GM19351 (cell line): ENCODE results near the gene ORM1.
"Not testable (repeated sequence)": the region's sequence is repeated elsewhere in the genome, so short reads cannot be mapped to it uniquely, and the experiment has no call there.

Source experiments
- ATAC-seq: cut with Tn5 transposase; IDR thresholded peaks from one replicate; pipeline ENCODE4 v1.9.1; 2021; ENCODE audit warnings: mild to moderate bottlenecking, moderate library complexity; ENCODE audit not compliant: unreplicated experiment

ORM1 gene

DNA sequence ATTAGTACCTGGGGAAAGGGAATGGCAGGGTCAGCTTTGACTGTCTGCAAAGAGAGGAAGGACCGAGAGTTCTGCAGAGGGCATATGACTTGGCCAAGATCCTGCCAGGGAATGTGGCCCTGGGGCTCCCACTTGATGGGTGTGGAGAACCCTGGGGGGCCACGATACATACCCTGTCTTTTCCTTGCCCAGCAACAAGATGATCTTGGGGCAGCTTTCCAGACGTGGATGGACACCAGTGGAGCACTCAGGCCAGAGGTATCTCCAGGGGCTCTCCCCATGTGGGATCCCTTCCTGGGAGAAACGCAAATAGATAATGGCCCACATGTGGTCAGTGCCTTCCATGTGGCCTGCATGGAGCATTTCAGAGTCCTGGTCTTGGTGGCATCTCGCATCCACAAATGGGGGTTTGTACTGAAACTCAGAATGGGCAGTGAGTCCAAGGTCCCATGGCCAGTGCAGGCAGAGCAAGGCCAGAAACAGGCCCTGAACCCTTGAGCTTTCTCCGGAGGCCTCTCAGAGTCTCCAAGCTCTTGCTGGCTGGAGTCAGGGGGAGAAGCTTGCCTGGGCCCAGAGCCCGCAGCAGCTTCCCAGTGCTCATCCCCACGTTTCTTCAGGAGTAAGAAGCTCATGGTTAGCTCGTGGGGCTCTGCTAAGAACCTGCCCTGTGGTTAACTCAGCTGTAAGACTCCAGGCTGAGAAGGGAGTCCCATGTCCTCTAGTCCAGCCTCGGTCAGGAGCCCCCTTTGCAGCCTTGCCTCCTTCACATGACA is 18.3 kb upstream of the ORM1 start:
- ATAC-seq, result no peak

DNA sequence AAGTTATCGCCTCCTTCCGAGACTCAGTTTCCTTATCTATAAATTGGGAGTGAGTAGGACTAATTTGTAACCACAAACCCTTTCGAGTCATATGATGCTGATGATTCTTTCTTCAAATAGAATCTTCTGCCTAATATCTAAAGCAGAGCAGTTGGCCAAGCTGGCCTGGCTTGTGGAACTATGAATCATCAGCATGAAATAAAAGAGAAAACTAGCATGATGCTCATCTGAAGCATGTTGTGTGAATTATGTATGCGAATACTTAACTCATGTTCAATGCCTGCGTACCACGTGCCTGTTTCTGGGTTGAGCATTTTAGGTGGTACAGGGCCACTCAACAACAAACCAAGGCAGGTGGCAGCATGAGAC is 15.0 kb upstream of the ORM1 start:
- ATAC-seq, result no peak

DNA sequence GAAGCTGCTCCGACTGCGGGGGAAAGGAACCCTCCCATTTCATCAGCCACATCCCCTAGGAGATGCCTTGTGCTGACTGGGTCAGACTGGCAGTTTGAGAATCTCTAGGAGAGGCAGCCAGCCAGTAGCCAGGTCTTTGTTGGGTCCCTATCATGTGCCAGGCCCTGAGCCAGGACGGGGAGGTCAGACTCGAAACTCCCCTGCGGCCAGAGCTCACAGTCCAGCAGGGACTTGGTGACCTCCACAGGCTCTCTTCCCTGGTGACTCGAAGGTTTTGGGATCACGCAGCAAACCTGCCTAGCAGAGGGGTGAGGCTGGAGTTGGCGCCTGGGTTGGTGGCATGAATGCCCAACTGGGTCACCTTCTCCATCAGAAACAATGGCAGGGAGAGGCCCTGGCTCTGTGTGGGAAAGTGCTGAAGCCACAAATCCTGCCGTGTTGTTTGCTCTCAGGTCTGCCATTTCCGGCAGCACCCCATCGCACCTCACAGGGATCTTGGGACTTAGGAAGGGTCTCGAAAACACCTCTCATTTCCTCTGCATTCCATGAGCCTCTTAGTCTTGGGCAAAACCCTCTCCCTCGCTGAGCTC is 14.4 kb upstream of the ORM1 start:
- no peak for ATAC-seq

DNA sequence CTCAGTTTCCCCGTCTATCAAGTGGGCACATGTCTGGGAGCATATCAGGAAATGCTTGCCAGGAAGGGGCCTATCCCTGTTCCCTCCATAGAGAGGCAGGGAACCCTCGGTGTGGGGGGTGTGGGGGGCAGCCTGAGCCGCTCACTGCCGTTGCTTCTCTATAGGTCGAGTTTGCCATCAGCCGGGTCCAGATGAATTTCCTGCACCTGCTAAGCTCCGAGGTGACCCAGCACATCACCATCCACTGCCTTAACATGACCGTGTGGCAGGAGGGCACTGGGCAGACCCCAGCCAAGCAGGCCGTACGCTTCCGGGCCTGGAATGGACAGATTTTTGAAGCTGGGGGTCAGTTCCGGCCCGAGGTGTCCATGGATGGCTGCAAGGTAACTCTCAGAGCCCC is 13.8 kb upstream of the ORM1 start:
- ATAC-seq, result no peak

DNA sequence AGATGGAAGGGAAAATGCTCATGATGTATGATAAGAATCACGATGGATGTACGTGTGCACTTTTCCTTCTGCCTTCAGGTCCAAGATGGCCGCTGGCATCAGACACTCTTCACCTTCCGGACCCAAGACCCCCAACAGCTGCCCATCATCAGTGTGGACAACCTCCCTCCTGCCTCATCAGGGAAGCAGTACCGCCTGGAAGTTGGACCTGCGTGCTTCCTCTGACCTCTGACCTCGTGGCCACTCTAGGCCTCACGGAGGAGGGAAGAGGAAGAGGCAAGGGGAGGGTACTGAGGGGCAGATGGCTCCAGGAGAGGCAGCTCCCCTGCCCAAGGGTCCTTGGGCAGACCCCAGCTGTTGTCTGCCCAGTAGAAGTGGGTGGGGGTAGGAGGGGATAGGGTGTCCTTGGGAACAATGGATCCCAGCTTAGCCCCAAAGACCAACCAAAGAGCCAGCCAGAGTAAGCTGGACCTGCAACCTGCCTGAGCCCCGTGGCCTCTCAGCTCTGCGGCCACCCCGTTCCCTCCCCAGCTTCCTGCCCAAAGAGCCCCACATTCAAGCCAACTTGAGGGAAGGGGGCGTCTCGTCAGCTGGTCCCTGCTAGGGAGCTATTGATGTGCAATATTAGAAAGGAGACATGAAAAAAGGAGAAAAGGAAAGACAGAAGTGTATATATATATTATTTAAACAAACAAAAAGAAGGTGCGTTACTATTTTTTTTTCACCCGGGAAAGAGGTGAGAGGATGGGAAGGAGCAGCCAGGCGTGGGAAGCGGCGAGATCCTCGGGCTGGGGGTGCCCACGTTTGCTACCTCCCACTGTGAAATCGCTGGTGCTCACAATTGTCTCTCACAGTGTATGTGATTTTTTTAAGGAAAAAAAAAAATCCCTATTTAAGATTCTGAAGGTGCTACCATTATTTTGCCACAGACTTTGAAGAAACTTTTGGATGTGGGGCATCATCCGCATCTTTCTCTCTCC is 12.1 kb upstream of the ORM1 start:
- ATAC-seq, result no peak

DNA sequence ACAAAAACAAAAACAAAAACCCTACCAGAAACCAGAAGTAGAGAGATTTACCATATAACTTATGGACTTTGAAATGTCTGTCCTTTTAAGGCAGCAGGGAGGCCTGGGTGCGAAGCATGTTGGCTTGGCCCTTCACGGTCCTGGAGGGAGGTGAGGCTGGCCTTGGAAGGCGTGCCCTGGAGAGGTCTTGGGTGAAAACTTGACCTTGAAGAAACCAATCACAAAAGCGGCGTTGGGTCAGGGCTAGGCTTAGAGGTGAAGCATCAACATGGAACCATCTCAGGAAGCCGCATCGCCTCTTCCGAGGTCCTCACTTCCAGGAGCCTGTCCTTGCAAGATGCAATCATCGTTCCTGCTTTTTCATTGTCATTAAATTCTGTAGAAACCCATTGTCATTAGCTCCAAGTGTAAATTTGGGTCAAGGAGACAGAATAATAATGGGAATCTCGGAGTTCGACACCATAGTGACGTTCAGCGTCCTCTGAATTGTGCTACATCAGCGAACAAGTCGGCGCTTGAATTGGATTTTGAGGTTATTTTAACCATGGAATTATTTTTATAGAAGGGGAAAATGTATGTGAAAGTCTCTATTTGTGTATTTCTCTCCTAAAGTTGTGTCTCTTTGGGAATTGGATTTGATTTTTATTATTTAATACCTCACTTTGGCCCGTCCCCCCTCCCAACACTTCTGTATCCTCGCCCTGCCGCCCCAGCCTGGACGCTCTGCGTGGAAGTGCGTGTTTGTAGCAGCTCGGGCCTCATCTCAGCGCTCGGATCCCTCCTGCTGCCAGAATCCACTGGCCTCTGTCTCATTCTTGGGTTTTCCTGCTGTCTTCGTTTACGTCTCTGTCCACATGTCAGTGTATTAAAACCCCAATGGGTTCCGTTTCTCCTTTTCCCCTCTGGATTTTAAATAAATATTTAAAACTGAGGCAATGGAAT is 11.1 kb upstream of the ORM1 start:
- ATAC-seq, result no peak

DNA sequence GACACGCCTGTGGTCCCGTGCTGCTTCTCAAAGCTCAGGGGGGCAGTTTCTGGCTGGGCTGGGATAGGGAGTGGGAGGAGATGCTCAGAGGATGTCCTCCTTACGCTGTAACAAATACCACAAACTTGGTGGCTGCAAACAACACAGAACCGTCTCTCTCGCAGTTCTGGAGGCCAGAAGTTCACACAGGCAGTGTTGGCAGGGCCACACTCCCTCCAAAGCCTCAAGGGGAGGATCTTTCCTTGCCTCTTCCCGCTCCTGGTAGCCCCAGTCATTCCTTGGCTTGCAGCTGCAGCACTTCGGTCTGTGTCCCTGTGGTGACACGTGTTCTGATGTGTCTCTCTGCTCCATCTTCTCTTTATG is 10.4 kb upstream of the ORM1 start:
- no peak for ATAC-seq

DNA sequence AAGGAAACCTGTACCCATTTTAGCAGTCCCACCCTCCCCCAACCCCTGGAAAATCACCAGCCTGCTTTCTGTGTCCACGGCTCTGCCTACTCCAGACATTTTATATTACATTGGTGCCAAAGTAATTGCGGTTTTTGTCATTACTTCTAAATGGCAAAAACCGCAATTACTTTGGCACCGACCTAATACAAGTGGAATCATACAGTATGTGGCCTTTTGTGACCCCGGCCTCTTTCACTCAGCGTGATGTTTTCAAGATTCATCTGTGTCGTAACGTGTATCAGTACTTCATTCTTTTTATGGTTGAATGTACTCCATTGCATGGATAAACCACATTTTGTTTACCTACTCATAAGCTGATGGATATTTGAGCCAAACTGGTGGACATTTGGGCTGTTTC is 9.7 kb upstream of the ORM1 start:
- ATAC-seq, result no peak

DNA sequence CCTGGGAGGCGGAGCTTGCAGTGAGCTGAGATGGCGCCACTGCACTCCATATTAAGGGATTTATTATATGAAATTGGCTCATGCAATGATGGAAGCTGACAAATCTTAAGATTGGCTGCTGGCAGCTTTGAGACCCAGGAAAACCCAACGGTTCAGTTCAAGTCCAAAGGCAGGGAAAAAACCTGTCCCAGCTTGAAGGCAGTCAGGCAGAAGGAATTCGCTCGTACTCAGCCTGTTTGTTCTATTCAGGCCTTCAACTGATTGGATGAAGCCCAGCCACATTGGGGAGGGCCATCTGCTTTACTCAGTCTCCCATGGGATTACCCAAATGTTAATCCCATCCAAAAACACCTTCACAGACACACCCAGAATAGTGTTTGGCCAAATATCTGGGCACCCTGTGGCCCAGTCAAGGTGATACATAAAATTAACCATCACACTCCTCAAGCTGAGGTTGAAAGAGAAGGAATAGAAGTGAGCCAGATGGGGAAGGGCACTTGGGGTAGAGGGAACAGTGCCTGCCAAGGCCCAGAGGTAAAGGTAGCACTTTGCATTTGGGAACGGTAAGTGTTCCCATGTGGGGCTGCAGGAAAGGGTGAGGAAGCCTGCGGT is 8.5 kb upstream of the ORM1 start:
- no peak for ATAC-seq

DNA sequence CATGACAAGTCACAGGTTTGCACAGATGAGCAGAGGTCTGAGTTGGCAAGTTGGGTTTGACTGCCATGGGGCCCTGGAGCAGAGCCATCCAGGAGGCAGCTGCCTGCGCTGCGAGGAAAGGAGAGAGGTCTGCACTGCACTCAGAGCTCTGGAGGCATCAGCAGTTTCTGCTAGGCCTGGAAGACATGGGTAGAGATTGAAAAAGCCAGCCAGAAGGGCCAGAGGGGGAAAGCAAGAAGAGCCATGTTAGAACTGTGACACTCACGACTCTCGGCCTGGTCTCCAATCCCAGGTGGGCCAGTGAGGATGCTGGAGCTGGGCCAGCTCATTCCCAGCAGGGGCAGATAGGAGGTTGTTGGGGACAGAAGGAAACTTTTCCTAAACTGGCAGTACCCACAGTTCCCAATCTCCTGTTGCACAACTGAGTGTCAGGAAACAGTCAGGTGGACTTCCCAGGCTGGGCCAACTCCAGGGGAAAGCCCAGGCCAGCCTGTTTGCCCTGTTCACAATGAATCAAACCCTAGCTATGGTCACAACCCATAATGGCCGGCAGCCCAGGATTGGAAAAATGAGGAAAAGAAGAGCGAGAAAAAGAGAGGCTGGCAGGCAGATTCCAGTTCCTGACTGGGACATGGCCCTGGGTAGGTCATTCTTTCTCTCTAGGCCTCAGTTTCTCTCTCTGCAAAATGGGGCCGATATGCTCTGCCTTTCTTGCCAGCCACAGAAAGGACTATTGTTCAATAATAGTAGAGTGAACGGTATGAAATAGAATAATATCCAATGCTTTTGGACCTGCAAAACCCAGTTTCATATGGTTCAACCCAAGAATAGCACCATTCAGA is 7.8 kb upstream of the ORM1 start:
- no peak for ATAC-seq

DNA sequence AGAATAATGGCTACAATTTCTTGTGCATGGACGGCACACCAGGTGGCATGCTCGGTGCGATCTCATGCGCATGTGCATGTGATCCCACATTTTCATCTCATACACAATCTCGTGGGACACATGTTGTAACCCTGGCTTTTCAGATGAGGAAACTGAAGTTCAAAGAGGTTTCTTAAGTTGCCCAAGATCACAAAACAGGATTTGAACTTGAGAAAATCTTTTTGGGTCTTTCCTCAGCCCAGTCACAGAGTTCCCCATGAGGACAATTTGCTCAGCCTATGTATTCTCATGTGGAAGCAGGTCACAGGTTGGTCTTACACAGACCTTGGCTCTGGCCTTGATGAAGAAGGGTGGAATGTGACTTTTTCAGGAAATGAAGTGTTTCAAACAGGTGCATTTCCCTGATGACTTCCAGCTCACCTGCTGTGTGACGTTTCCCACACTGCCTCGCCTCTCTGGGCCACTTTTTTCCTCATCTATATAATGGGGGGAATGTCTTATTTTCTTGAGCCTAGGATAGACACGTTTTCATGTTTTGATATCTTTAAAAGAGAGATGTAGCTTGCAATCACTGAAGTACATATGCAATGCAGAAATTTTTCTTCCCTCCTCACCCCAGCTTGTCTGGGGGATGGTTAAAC is 7.1 kb upstream of the ORM1 start:
- ATAC-seq, result no peak

DNA sequence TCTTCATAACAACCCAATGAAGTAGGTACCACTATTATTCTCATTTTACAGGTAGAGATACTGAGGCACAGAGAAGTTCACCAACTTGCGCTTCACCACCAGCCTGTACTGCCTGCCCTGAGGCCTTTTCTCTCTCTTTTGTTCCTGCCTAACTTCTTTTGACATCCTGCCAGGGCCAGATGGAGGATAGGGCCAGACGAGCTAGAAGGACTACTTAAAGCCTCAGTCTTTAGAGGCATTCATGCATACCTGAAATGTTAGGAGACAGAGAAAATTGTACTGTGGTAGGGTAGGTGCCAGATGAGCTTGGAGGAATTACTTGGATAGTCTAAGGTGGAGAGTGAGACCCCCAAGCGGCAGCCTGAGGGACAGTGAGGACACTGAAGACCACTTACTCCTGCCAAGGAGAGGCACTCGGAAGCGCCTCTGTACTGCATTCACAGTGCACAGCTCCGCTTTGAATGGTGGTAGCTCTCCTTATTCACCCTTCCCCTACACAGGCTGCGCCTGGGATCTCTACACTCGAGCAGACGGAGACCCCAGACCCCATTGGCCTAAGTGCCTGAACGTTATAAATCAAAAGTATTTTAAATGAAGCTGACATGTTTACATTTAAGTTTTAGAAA is 6.2 kb upstream of the ORM1 start:
- no peak for ATAC-seq

DNA sequence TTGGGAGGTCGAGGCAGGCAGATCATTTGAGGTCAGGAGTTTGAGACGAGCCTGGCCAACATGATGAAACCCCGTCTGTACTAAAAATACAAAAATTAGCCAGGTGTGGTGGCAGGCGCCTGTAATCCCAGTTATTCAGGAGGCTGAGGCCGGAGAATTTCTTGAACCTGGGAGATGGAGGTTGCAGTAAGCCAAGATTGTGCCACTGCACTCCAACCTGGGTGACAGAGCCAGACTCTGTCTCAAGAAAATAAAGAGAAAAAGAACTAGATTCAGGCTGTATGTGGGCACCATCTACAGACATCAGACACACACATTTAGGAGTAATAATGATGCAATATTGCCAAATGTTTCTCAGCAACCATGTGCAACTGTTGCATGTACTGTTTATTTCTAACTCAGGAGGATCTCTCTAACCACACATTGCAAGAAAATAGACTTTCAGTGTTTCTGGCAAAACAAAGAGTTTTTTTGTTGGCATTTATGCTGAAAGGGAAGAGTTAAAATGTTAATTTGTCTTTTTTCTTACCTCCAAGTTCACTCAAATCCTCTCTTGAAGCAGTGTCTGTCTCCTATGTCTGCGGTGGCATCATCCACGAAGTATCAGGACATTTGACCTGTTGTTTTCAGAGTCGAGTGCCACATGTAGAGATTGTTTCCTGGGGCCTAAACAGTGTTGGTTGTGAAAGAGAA is 5.1 kb upstream of the ORM1 start:
- no peak for ATAC-seq

DNA sequence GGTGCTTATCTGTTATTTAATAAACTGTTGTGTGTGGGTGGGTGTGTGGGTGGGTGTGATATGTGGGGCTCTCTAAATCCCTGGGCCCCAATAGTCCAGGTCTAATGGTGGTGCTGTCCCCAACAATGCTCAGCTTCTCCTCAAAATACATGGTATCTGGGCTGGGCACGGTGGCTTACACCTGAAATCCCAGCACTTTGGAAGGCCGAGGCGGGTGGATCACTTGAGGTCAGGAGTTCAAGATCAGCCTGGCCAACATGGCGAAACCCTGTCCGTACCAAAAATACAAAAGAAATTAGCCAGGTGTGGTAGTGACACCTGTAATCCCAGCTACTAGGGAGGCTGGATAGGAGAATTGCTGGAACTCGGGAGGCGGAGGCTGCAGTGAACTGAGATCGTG is 4.5 kb upstream of the ORM1 start:
- no peak for ATAC-seq

DNA sequence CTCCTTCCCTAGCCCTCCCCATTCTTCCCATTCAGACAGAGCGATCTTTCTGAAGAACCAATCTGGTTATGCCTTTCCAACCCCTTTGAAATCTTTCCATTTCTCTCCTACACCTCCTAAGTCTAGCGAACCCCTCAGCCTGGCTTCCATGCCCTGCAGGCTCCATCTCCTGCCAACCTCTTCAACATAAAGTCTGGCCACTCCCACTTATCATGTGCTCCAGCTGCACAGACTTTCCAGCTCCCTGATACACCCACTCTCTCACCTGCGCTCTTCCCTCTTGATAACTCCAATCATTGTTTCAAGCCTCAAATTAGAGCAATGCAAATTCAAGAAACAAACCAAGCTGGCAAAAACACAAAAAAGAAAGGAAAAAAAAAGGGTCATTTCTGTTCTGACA is 3.8 kb upstream of the ORM1 start:
- ATAC-seq, result no peak

DNA sequence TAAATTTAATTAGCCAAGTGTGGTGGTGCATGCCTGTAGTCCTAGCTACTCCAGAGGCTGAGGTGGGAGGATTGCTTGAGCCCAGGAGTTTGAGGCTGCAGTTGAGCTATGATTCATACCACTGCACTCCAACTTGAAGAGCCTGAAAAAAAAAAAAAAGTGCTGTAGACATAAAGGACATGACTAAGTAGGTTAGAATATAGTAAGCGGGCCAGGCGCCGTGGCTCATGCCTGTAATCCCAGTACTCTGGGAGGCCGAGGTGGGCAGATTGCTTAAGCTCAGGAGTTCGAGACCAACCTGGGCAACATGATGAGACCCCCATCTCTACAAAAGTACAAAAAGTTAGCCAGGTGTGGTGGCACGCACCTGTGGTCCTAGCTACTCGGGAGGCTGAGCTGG is 2.2 kb upstream of the ORM1 start:
- ATAC-seq, result not testable (repeated sequence)

DNA sequence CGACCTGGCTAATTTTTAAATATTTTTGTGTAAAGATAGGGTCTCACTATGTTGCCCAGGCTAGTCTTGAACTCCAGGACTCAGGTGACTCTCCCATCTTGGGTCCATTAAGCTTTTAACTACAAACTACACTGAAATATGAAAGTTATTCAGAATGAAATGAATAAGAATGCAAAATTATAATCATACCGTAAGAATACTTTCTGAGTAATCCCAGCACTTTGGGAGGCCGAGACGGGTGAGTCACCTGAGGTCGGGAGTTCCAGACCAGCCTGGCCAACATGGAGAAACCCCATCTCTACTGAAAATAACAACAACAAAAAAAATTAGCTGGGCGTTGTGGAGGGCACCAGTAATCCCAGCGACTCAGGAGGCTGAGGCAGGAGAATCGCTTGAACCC is 1.1 kb upstream of the ORM1 start:
- ATAC-seq, result no peak
